ENCODE data around the gene ANKDD1B.

DNA sequence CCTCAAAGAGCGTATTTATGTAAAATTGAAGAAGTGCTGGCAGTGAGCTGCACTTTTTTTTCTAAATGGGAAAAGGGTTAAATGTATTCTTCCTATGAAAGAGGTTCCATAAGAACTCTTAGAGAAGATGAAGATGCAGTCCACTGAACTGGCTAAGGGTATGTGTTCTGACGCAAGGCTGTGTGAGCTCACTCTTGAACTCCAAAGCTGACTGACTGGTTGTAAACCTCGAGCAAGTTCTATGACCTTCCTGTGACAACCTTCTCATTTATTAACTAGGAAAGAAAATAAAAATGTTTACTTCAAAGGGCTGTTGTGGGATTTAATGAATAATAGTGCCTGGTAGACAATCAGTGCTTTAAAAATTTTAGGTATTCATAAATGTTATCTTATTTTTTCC lies 59.3 kb downstream of the ANKDD1B start:
- no peak for TF ChIP-seq POLR2A (IDR thresholded peaks at IDR 0.05)
- TF ChIP-seq, protein P1, sequence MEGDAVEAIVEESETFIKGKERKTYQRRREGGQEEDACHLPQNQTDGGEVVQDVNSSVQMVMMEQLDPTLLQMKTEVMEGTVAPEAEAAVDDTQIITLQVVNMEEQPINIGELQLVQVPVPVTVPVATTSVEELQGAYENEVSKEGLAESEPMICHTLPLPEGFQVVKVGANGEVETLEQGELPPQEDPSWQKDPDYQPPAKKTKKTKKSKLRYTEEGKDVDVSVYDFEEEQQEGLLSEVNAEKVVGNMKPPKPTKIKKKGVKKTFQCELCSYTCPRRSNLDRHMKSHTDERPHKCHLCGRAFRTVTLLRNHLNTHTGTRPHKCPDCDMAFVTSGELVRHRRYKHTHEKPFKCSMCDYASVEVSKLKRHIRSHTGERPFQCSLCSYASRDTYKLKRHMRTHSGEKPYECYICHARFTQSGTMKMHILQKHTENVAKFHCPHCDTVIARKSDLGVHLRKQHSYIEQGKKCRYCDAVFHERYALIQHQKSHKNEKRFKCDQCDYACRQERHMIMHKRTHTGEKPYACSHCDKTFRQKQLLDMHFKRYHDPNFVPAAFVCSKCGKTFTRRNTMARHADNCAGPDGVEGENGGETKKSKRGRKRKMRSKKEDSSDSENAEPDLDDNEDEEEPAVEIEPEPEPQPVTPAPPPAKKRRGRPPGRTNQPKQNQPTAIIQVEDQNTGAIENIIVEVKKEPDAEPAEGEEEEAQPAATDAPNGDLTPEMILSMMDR (IDR thresholded peaks at IDR 0.05) = no peak

Measured in testis (tissue), 2 donors.